H54 (cell line): ENCODE measurements around the gene MAP4.
"Not testable (repeated sequence)": the region's sequence is repeated elsewhere in the genome, so short reads cannot be mapped to it uniquely, and the experiment has no call there.

ENCODE experiments used
- DNase-seq: peaks from one replicate; pipeline ENCODE4 v3.0.0; 2011; ENCODE audit warnings: low spot score, mixed read lengths; ENCODE audit not compliant: insufficient read length
- FAIRE-seq: peaks from 3 replicates; lab custom pipeline; 2011; peaks lifted over from hg19 to GRCh38; lab: Jason Lieb, UNC
- POLR2A ChIP-seq: IDR thresholded peaks from 2 replicates; pipeline ENCODE4 v1.6.1; 2011; ENCODE audit warnings: low read depth, mild to moderate bottlenecking, low read length

Gene MAP4

DNA sequence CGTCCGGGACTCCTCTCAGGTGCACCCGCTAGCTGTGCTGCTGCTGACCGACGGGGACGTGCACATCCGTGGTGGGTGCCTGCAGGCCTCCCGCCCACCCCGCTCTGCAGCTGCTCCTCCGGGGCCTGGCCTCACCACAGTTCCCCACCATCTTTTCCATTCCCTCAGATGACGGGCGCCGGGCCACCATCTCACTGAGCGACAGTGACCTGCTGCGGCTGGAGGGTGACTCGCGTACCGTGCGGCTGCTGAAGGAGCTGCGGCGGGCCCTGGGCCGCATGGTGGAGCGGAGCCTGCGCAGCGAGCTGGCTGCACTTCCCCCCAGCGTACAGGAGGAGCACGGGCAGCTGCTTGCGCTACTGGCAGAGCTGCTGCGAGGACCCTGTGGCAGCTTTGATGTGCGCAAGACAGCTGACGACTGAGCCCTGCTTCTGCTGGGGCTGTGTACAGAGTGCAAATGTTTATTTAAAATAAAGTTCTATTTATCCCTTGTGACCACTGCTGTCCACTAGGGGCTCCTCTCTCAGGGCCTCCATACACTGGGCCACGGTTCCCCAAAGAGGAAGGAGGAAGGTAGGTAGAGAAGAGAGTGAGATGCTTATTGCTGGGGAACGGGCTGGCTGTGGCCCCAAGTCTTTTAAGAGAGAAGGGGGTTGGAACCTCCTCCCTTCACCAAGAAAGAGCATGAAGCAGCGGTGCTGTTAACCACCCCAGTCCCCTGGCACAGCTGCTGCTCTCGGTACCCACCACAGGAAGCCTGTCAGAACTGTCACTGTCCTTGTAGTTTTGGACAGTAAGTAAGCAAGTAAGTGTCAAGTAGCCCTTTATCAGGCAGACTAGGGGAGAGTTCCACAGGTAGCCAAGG is 166.3 kb downstream of the MAP4 start:
- TF ChIP-seq POLR2A, result no peak
- FAIRE-seq, result no peak
- no peak for DNase-seq

DNA sequence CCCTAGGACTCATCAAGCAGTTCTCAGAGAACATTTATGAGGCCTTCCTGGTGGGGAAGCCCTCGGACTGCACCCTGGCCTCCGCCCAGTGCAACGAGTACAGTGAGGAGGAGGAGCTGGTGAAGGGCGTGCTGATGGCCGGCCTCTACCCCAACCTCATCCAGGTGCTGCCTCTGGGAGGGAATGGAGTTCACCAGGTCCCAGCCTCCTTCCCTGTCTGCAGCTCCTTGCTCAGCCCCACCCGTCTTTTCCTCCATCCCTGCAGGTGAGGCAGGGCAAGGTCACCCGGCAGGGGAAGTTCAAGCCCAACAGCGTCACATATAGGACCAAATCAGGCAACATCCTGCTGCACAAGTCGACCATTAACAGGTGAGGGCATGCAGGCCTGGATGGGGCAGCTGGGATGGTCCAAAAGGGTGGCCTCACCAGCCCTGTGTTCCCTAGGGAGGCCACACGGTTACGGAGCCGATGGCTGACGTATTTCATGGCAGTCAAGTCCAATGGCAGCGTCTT is 167.0 kb downstream of the MAP4 start:
- FAIRE-seq (no peak), DNase-seq (no peak)
- TF ChIP-seq POLR2A, result no peak

- DNase-seq (no peak), FAIRE-seq (no peak)
- no peak for TF ChIP-seq POLR2A
Observed at GRCh38 chr3:47848599-47849117, 167.6 kb downstream of the MAP4 start.

DNA sequence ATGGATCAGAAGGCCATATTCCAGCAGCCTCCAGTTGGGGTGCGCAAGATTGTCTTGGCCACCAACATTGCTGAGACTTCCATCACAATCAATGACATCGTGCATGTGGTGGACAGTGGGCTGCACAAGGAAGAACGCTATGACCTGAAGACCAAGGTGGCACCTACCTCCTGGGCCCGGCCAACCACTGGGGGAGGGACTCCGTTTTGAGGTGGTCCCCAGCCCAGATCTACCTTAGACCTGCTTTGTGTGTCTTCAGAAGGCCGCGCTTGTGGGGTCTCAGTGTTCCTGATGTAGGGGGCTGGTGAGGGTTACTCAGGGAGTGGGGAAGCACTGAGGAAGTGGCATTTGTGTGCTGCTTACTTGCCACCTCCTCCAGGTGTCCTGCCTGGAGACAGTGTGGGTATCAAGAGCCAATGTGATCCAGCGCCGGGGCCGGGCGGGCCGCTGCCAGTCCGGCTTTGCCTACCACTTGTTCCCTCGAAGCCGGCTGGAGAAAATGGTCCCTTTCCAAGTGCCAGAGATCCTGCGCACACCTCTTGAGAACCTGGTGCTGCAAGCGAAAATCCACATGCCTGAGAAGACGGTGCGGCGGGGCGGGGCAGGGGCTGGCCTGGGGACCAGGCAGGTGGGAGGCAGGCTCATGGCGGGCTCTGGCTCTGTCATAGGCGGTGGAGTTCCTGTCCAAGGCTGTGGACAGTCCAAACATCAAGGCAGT is 168.3 kb downstream of the MAP4 start:
- TF ChIP-seq POLR2A, result no peak
- DNase-seq (no peak), FAIRE-seq (no peak)

- DNase-seq (no peak), FAIRE-seq (no peak)
- TF ChIP-seq POLR2A, result no peak
Observed at GRCh38 chr3:47847260-47847659, 169.0 kb downstream of the MAP4 start.

DNA sequence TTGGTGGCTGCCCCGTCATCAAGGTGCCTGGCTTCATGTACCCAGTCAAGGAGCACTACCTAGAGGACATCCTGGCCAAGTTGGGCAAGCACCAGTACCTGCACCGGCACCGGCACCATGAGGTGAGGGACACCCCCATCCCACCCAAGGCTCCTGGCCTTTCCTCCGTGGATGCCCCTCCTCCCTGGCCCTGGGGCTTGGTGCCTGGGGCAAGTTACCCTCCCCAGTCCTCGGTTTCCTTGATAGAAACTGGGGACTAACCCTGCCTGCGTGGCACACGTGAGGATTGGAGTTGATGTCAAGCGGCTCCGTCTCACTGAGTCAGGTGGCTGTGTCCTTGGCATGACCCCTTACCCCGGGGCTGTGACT is 169.4 kb downstream of the MAP4 start:
- DNase-seq (no peak), FAIRE-seq (no peak)
- no peak for TF ChIP-seq POLR2A

- TF ChIP-seq POLR2A, result no peak
- DNase-seq, result no peak
- FAIRE-seq, result no peak
Observed at GRCh38 chr3:47846186-47846879, 169.9 kb downstream of the MAP4 start.

GRCh38 chr3:47841786-47842349 is 174.3 kb downstream of the MAP4 start:
- TF ChIP-seq POLR2A, result no peak
- no peak for FAIRE-seq
- DNase-seq, result no peak

DNA sequence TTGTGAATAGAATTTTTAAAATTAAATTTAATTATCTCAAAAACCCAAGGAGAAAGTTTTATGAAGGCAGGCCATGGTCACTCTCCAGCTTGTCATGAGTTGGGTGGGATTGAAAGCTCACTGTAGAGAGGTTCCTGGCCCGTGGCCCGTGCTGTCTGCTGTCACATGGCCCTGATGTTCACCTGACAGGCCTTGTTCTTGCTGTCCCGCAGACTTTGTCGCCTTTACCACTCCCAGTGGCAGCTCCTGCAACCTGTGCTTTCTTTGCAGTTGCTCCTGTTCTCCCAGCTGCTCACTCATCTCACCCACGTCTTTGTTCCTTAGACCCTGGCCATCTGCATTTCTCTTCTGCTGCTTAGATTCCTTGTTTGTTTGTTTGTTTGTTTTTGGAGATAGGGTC is 177.7 kb downstream of the MAP4 start:
- DNase-seq, result no peak
- no peak for FAIRE-seq
- no peak for TF ChIP-seq POLR2A

GRCh38 chr3:47836986-47837385 is 179.2 kb downstream of the MAP4 start:
- no peak for FAIRE-seq
- TF ChIP-seq POLR2A, result no peak
- no peak for DNase-seq

GRCh38 chr3:47829482-47829881 is 186.7 kb downstream of the MAP4 start:
- FAIRE-seq, DNase-seq: not testable (repeated sequence)

DNA sequence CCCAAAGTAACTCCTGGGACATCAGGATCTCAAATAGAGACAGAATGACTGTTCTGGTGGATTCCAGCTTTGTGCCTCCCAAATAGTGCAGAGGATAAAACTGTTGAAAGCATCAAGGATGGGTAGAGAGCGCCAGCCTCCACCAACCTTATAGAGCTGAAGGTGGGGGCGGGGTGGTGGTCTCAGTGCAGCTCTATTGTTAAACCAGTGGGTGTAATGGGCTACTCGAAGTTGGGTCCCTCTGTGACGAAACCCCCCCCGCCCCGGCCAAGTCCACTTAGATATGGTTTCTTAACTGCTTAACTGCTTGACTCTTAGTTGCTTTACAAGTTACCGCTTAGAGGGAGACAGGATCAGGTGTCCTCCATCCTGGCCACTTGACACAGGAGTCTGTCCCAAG is 190.6 kb downstream of the MAP4 start:
- DNase-seq, result no peak

DNA sequence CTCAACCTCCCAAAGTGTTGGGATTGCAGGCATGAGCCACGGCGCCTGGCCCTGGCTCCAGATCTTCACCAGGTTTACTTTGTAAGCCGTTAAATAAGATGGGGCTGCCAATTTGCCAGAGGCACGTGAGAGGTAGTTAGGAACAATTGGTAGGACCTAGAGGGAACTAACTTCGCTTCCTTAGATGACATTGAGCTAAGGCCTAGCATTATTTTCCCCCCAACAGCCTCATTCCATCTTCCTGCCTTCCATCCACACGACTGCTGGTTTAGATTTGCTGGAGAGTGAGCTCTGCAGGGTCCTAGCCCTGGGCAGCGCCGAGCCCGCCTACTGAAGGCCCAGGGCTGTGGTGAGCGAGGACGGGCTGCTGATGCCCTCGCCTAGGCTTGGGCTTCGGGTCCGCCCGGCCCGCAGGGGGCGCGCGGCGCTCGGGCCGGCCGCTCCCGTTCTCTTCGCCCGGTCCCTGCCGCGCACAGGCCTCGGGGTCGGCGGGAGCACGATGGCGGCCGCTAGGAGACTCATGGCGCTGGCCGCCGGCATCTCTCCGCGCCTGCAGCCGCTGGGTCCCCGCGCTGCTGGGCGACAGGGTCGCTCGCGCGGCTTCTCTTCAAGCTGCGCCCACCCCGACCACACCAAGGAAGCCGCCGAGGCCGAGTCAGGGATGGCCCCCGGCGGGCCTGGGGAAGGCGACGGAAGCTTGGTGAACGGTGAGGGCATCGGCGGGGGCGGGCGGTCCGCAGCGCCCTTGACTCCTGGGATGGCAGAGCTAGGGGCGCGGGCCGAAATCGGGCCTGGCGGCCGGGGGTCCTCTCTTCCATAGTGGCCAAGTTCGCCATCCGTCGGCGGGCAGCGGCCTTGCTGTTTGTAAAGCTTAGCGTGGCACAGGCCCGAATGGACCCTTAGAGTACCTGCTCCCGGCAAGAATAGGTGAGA is 191.4 kb downstream of the MAP4 start:
- TF ChIP-seq POLR2A, result peak; percentile 66
- no peak for FAIRE-seq

More for the DNA sequence above, 190.6 kb downstream of the MAP4 start:
- FAIRE-seq, result no peak
- TF ChIP-seq POLR2A, result no peak

More for the DNA sequence above, 191.4 kb downstream of the MAP4 start:
- DNase-seq, result peak; percentile 95
